Stimulated activated naive CD4-positive, alpha-beta T cell (primary cell): ENCODE results near the gene PRDM16.

Source experiments
- DNase-seq, 6 experiments: peaks; one replicate each; lab custom pipeline; 2025; lab: John Stamatoyannopoulos, UW

Gene PRDM16

GRCh38 chr1:3375245-3375644 is 306.2 kb downstream of the PRDM16 start:
- no peak for DNase-seq

GRCh38 chr1:3377166-3377565 is 308.2 kb downstream of the PRDM16 start:
- DNase-seq = no peak

DNA sequence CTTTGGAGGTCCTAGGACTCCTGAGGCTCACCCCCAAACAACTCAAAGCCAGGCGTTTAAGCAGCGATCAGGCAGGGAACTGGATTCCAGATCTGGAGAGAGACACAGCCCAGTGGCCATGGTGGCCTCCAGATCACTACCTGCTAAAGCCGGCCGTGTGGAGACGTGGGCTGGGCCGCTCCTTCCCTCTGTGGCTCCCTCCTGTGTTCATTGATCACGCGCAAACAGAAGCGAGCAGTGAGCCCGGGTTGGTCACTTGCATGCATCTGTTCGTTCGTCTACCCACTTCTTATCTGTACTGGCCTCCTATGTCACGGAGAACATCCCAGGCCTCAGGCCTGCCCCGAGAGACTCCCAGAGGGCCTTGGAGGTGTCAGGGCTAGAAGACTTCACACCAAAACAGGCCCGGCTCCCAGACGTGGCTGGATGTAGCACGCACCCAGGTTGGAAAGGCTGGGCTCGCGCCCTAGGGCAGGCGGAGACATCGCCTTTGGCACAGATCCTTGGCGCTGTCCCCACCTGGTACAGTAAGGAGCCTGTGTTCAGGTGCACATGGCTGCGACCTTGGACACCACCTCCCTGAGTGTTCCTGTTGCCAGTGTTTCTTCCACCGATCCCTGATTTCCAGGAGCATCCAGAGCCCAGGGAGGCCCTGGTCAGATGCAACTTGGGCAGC is 308.7 kb downstream of the PRDM16 start:
- no peak for DNase-seq

GRCh38 chr1:3378411-3379208 is 309.6 kb downstream of the PRDM16 start:
- DNase-seq = no peak

GRCh38 chr1:3379934-3380333 is 310.9 kb downstream of the PRDM16 start:
- no peak for DNase-seq

GRCh38 chr1:3380469-3380868 is 311.5 kb downstream of the PRDM16 start:
- no peak for DNase-seq

GRCh38 chr1:3381901-3382300 is 312.9 kb downstream of the PRDM16 start:
- DNase-seq = no peak

DNA sequence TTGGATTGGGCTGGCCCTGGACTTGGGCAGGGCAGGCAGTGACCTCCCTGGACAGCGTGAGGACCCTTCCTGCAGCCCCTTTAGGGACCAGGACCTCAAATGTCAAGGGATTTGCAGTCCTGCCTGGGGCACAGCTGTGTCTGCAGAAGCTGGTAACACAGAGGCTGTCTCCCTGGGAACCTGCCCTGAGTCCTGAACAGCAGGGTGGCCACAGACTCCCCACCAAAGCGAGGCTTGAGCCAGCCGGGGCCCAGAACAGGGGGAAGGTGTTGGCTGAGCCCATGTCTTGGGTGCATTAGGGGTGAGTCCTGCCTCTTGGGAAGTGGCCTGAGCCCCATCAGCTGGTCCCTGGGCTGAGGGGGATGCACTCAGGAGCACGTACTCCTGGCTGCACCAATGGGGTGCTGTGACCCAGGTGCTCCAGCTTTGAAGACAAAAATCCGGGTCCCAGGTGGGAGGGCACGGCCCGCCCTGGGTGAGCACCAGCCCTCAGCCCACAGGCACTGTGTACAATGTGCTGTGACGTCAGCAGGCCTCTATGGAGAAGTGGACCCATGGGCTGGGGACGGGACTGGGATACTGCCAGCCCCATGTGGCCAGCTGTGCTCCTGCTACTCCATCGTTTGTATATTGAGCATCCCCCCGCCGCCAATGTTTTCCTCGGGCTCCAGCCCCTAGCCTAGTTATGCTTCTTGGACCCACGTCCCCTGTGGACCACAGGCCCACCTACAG is 313.5 kb downstream of the PRDM16 start:
- no peak for DNase-seq

- DNase-seq = no peak
Measured at GRCh38 chr1:3383679-3384078, 314.7 kb downstream of the PRDM16 start.

- no peak for DNase-seq
Measured at GRCh38 chr1:3384407-3384806, 315.4 kb downstream of the PRDM16 start.

GRCh38 chr1:3386205-3387002 is 317.4 kb downstream of the PRDM16 start:
- DNase-seq = no peak

- no peak for DNase-seq
Measured at GRCh38 chr1:3387401-3387800, 318.4 kb downstream of the PRDM16 start.

GRCh38 chr1:3389093-3389833 is 320.3 kb downstream of the PRDM16 start:
- DNase-seq = no peak

GRCh38 chr1:3390291-3390690 is 321.3 kb downstream of the PRDM16 start:
- no peak for DNase-seq

GRCh38 chr1:3391711-3392110 is 322.7 kb downstream of the PRDM16 start:
- DNase-seq = no peak

GRCh38 chr1:3393024-3393986 is 324.3 kb downstream of the PRDM16 start:
- DNase-seq = no peak

- DNase-seq = no peak
Measured at GRCh38 chr1:3393987-3394920, 325.3 kb downstream of the PRDM16 start.

GRCh38 chr1:3396411-3396810 is 327.4 kb downstream of the PRDM16 start:
- no peak for DNase-seq

GRCh38 chr1:3397311-3397710 is 328.3 kb downstream of the PRDM16 start:
- no peak for DNase-seq
